Keratinocyte (primary cell): ENCODE measurements around the gene AARSD1. TPM values are rescaled to one million over a fixed set of nuclear protein-coding genes. Genes with fewer than 3 reads are reported as not detected.

Source experiments
- DNase-seq: peaks from one replicate; pipeline ENCODE4 v3.0.0-alpha.2; 2011; ENCODE audit warnings: low read depth, missing footprints, low spot score
- FAIRE-seq: peaks from 2 replicates; lab custom pipeline; 2011; peaks lifted over from hg19 to GRCh38; lab: Jason Lieb, UNC
- H2AFZ ChIP-seq: 2 replicates; pipeline ENCODE4 v1.6.0; 2012; ENCODE audit warnings: low read length, control low read depth, inconsistent platforms; ENCODE audit not compliant: control insufficient read depth
- H3K27ac ChIP-seq: 2 replicates; pipeline ENCODE4 v1.5.1; 2011; ENCODE audit warnings: low read length; ENCODE audit not compliant: control insufficient read depth, insufficient read depth
- H3K27me3 ChIP-seq: 3 replicates; pipeline ENCODE4 v1.6.0; 2011; ENCODE audit warnings: low read length; ENCODE audit not compliant: control insufficient read depth, insufficient read depth; ENCODE audit errors: extremely low read depth
- H3K36me3 ChIP-seq, 2 experiments: 2 replicates in 1 of 2; 3 replicates in 1 of 2; pipeline ENCODE4 v1.5.1; 2011; ENCODE audit warnings: low read length in 2 of 2, mild to moderate bottlenecking in 1 of 2; ENCODE audit not compliant: control insufficient read depth in 2 of 2, insufficient read depth in 2 of 2; ENCODE audit errors: extremely low read depth in 1 of 2
- H3K4me1 ChIP-seq: 3 replicates; pipeline ENCODE4 v1.5.1; 2011; ENCODE audit warnings: low read length; ENCODE audit not compliant: control insufficient read depth, insufficient read depth; ENCODE audit errors: extremely low read depth
- H3K4me2 ChIP-seq: 3 replicates; pipeline ENCODE4 v1.6.0; 2011; ENCODE audit warnings: low read depth, low read length; ENCODE audit not compliant: control insufficient read depth, insufficient read depth; ENCODE audit errors: extremely low read depth
- H3K4me3 ChIP-seq, 3 experiments: fragments of 200-600 bp in 1 of 3; sonication (generic) in 1 of 3; 2 replicates in 2 of 3; 3 replicates in 1 of 3; pipeline ENCODE4 v1.5.1; 2011 to 2016; ENCODE audit warnings: low read length in 3 of 3, mild to moderate bottlenecking in 3 of 3, control low read depth in 2 of 3, inconsistent platforms in 1 of 3, low read depth in 1 of 3, mixed read lengths in 1 of 3, mixed run types in 1 of 3, moderate library complexity in 1 of 3; ENCODE audit not compliant: control insufficient read depth in 2 of 3, insufficient read depth in 2 of 3; ENCODE audit errors: extremely low read depth in 1 of 3
- H3K79me2 ChIP-seq: 2 replicates; pipeline ENCODE4 v1.6.0; 2012; ENCODE audit warnings: low read length; ENCODE audit not compliant: control insufficient read depth, insufficient read depth
- H3K9ac ChIP-seq: 3 replicates; pipeline ENCODE4 v1.6.0; 2011; ENCODE audit warnings: low read length; ENCODE audit not compliant: control insufficient read depth, insufficient read depth; ENCODE audit errors: extremely low read depth
- H3K9me1 ChIP-seq: 3 replicates; pipeline ENCODE4 v1.6.0; 2011; ENCODE audit warnings: low read length; ENCODE audit not compliant: control insufficient read depth, insufficient read depth; ENCODE audit errors: extremely low read depth
- H3K9me3 ChIP-seq: 2 replicates; pipeline ENCODE4 v1.5.1; 2012; ENCODE audit warnings: low read depth, low read length; ENCODE audit not compliant: control insufficient read depth
- H4K20me1 ChIP-seq: 3 replicates; pipeline ENCODE4 v1.6.0; 2011; ENCODE audit warnings: low read length; ENCODE audit not compliant: control insufficient read depth, insufficient read depth; ENCODE audit errors: extremely low read depth
- EZH2 ChIP-seq: IDR thresholded peaks from one replicate; pipeline ENCODE4 v1.6.1; 2012; ENCODE audit warnings: inconsistent platforms, mild to moderate bottlenecking, low read length, moderate library complexity
- dilution Hi-C: fragments of 300-500 bp; cut with MboI; formaldehyde crosslinking; loops from one replicate; pipeline ENCODE4 v1.7.0; 2020; ENCODE audit warnings: low sequenced_read_pairs; ENCODE audit not compliant: extremely low pct_ligation_motif_present
- polyA plus RNA-seq, 5 experiments: library from polyadenylated mRNA; depleted of rRNA in 3 of 5; stranded (reverse) in 3 of 5; stranded (forward) in 1 of 5; unstranded in 1 of 5; fragments of >200 nt; gene quantifications; 1 replicate in 1 of 5; 2 replicates in 3 of 5; 3 replicates in 1 of 5; pipeline versions ENCODE4 v1.2.1 to v1.2.3, GENCODE V29; 2011 to 2012; ENCODE audit warnings: missing spikeins in 2 of 5, low read depth in 1 of 5, low replicate concordance in 1 of 5
- TF ChIP-seq, protein P1 (sequence below), 3 experiments: IDR thresholded peaks in 1 of 3; conservative IDR thresholded peaks in 1 of 3; optimal IDR thresholded peaks in 1 of 3; 2 replicates in 2 of 3; 3 replicates in 1 of 3; pipeline versions ENCODE3 to v1.5.1; 2011; ENCODE audit warnings: low read length in 3 of 3, mild to moderate bottlenecking in 3 of 3, moderate library complexity in 2 of 3, control low read depth in 1 of 3, inconsistent platforms in 1 of 3; ENCODE audit not compliant: insufficient read depth in 2 of 3; ENCODE audit errors: extremely low read depth in 1 of 3

Gene AARSD1
- polyA plus RNA-seq, 1 donor (not counting 4 experiments of a cell fraction or from before 2014, with no cell fraction given) = 49.3 TPM

DNA sequence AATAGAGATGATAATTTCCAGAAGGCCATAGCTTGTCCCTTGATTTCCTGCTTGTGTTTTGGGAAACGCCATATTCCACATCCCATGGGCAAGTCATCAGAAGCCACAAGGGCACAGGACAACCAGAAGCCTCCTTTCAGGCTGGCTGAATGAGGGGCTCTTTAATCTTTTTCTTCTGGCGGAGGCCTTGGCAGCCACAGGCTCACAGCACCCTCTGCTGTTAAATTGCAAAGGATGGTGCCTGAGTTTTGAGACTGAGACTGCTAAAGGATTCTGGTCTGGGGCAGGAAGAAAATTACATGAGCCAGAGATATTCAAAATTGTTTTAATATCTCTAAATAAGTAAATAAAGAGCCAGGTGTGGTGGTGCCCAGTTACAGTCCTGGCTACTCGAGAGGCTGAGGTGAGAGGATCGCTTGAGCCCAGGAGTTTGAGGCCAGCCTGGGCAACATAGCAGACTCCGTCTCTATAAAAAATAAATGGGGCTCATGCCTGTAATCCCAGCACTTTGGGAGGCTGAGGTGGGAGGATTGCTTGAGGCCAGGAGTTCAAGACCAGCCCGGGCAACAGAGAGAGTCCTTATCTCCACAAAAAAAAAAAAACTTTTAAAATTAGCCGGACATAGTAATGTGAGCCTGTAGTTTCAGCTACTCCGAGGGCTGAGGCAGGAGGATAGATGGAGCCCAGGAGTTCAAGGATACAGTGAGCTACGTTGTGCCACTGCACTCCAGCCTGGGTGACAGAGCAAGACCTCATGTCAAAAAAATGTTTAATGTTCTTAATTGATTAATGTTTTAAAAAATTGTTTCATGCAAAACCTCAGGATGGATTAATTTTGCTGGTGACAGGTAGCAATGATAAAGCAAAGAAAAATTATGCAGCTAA is 26.3 kb downstream of the AARSD1 start:
- H4K20me1 ChIP-seq = no peaks in the 10 kb centered on the region
- no peak overlapping the region for H3K27ac ChIP-seq
- FAIRE-seq (no peak), DNase-seq (no peak)
- no peaks in the 10 kb centered on the region for H3K4me1 ChIP-seq
- H3K4me2 ChIP-seq = no peak overlapping the region
- H3K9ac ChIP-seq = no peak overlapping the region
- H3K27me3 ChIP-seq = no peaks in the 10 kb centered on the region
- H3K79me2 ChIP-seq = no peaks in the 10 kb centered on the region
- no peaks in the 10 kb centered on the region for H3K9me1 ChIP-seq
- no peak for TF ChIP-seq EZH2
- TF ChIP-seq, protein P1, sequence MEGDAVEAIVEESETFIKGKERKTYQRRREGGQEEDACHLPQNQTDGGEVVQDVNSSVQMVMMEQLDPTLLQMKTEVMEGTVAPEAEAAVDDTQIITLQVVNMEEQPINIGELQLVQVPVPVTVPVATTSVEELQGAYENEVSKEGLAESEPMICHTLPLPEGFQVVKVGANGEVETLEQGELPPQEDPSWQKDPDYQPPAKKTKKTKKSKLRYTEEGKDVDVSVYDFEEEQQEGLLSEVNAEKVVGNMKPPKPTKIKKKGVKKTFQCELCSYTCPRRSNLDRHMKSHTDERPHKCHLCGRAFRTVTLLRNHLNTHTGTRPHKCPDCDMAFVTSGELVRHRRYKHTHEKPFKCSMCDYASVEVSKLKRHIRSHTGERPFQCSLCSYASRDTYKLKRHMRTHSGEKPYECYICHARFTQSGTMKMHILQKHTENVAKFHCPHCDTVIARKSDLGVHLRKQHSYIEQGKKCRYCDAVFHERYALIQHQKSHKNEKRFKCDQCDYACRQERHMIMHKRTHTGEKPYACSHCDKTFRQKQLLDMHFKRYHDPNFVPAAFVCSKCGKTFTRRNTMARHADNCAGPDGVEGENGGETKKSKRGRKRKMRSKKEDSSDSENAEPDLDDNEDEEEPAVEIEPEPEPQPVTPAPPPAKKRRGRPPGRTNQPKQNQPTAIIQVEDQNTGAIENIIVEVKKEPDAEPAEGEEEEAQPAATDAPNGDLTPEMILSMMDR (optimal IDR thresholded peaks at IDR 0.05 in 1 of 3, IDR thresholded peaks at IDR 0.05 in 1 of 3, conservative IDR thresholded peaks at IDR 0.05 in 1 of 3; ENCODE audit: extremely low read depth in 1 of 3, insufficient read depth in 2 of 3, low read length in 3 of 3) = peak; percentile 59 to 66 (median 60)
- dilution Hi-C loops = loop anchor here (25.0 kb wide), 1 partner anchor 101 kb away; the partner anchor contains the start of genes AOC2 and PSME3
- H2AFZ ChIP-seq = no peak overlapping the region
- no peaks in the 10 kb centered on the region for H3K36me3 ChIP-seq
- no peaks in the 10 kb centered on the region for H3K9me3 ChIP-seq
- no peak overlapping the region for H3K4me3 ChIP-seq

DNA sequence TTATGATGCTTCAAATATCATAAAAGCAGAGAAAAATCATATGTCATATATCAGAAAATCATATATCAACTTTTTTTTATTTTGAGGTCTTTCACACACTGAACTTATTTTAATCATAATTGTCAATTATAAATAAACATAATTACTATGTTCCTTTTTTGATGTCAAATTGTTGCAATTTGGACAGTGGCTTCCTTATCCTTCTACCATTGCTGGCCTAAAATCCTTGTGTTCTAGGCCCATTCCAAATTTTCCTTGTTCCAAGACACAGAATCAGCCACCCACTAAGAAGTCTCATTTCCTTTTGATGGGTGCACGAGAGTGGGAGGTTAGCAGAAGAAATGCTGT is 34.8 kb downstream of the AARSD1 start:
- Histone ChIP-seq H3K36me3 (no peaks in the 10 kb centered on the region), H2AFZ (no peak overlapping the region), H3K79me2 (no peaks in the 10 kb centered on the region), H3K4me1 (peaks cover 7% of the 10 kb centered on the region), H3K27me3 (no peaks in the 10 kb centered on the region), H3K9me3 (no peaks in the 10 kb centered on the region), H3K27ac (no peak overlapping the region), H3K4me2 (no peak overlapping the region), H4K20me1 (no peaks in the 10 kb centered on the region), H3K9ac (no peak overlapping the region), H3K4me3 (no peak overlapping the region), H3K9me1 (no peaks in the 10 kb centered on the region)
- TF ChIP-seq, protein P1 (optimal IDR thresholded peaks at IDR 0.05 in 1 of 3, IDR thresholded peaks at IDR 0.05 in 1 of 3, conservative IDR thresholded peaks at IDR 0.05 in 1 of 3; ENCODE audit: extremely low read depth in 1 of 3, insufficient read depth in 2 of 3, low read length in 3 of 3) = no peak
- no peak for TF ChIP-seq EZH2
- DNase-seq (no peak), FAIRE-seq (no peak)
- dilution Hi-C loops = loop anchor here (25.0 kb wide), 1 partner anchor 92 kb away; the partner anchor contains the start of genes AOC2 and PSME3
